ENCODE data around the gene DCTPP1.
"Not testable (repeated sequence)": the region's sequence is repeated elsewhere in the genome, so short reads cannot be mapped to it uniquely, and the experiment has no call there.

The DCTPP1 gene

GRCh38 chr16:30429678-30430427 lies at the start of gene DCTPP1:
DCTPP1 (minus strand) TSS chr16:30430030; CDS start chr16:30429980, 50 bp downstream.
- DNase-seq: peak; percentile 100

DNA sequence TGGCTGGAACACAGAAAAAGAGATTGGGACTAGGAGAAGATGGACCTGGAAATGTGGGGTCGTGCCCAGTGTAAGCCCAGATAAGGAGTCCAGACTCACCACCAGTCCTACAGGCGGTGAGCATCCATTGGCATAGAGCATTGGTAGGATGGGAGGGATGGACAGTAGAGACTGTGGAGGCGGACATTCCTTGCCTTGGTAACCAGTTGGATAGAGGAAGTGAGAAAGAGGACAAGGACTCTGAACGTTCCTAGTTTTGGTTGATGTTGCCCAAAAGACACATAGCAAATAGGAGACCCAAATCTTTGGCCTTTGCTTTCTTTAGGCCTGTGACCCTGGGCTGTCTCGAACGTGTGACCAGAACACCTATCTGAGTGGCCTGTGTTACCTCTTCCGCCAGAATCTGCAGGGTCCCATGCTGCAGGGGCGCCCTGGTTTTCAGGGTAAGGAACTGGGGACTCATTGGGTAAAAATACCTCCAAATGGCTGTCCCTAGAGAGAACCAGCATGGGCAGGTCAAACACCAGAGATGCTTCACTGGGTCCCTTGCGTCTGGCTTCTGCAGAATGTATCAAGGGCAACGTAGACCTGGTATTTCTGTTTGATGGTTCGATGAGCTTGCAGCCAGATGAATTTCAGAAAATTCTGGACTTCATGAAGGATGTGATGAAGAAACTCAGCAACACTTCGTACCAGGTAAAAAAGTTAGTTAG lies 49.1 kb upstream of the DCTPP1 start:
- DNase-seq: no peak

GRCh38 chr16:30477773-30478172 lies 47.9 kb upstream of the DCTPP1 start:
- not testable (repeated sequence) for DNase-seq

GRCh38 chr16:30476991-30477390 lies 47.2 kb upstream of the DCTPP1 start:
- DNase-seq: no peak

GRCh38 chr16:30474684-30475083 lies 44.9 kb upstream of the DCTPP1 start:
- DNase-seq: no peak

- no peak for DNase-seq
Observed at GRCh38 chr16:30474074-30474452, 44.2 kb upstream of the DCTPP1 start.

DNA sequence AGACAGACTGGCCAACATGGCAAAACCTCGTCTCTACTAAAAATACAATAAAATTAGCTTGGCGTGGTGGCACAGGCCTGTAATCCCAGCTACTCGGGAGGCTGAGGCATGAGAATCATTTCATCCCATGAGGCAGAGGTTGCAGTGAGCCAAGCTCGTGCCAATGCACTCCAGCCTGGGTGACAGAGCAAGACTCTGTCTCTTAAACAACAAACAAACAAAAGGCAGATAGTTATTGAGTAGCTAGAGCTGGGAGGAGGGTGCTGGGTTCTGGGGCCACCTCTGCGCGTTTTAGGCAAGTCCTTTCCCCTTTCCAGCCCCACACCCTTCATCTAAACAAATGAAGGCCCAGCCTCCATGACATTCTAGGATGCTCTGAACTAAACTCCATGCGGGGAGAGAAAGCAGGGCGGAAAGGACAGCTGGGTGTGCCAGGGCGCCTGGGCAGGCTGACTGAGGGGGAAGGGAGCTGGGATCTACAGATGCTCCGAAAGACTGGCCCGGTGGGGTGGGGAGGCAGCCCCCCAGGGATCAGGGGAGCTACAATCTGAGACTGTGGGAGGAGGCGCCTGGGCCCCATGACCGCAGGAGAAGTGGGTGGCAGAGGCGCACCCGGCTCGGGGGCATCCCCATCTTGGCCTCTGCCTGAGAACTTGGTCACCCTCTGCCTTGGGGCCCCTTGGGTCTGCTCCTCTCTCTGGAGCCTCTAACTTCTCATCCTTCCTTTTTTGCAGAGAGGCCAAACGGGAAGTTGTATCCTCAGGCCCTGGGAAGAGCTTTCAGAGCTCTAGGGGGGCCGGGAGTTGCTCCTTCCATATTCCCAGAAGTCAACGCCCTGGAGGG lies 43.6 kb upstream of the DCTPP1 start:
- DNase-seq: no peak

- DNase-seq: no peak
Observed at GRCh38 chr16:30472328-30472942, 42.6 kb upstream of the DCTPP1 start, which contains the start of gene ITGAL. ITGAL (plus strand) TSS chr16:30472742; CDS start chr16:30472838, 96 bp downstream.

DNA sequence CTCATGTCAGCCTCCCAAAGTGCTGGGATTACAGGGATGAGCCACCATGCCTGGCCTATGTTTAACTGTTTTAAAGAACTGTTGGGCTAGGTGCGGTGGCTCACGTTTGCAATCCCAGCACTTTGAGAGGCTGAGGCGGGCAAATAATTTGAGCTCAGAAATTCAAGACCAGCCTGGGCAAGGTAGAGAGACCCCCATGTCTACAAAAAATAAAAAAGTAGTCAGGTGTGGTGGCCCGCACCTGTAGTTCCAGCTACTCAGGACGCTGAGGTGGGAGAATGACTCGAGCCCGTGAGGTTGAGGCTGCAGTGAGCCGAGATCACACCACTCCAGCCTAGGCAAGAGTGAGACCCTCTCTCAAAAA lies 40.8 kb upstream of the DCTPP1 start:
- DNase-seq: no peak

DNA sequence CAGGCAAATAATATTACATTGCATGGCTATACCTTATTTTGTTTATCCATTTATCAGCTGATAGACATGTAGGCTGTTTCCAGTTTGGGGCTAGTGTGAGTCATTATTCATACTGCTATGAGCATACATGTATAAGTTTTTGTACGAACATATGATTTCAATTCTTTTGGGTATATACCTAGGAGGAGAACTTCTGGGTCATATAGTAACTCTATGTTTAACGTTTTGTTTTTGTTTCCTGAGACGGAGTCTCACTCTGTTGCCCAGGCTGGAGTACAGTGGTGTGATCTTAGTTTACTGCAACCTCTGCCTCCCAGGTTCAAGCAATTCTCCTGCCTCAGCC lies 40.3 kb upstream of the DCTPP1 start:
- DNase-seq: no peak

DNA sequence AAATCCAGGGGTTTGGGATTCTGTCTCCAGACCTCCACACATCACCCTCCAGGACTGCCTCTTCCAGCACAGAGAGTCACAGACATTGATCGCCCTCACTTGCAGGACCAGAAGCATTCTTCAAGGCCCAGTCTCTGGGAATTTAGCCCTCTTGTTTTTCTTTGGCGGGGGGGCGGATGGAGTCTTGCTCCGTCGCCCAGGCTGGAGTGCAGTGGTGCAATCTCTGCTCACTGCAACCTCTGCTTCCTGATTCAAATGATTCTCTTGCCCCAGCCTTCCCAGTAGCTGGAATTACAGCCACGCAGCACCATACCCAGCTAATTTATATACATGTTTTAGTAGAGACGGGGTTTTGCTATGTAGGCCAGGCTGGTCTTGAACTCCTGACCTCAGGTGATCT lies 34.2 kb upstream of the DCTPP1 start:
- DNase-seq: no peak

DNA sequence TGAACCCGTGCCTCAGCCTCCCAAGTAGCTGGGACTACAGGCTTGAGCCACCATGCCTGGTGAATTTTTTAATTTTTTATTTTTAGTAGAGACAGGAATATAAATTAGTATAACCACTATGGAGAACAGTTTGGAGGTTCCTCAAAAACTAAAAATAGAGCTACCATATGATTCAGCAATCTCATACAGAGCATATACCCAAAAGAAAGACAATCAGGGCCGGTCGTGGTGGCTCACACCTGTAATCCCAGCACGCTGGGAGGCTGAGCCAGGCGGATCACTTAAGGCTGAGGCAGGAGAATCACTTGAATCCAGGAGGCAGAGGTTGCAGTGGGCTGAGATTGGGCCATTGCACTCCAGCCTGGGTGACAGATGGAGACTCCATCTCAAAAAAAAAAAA lies 31.6 kb upstream of the DCTPP1 start:
- not testable (repeated sequence) for DNase-seq

DNA sequence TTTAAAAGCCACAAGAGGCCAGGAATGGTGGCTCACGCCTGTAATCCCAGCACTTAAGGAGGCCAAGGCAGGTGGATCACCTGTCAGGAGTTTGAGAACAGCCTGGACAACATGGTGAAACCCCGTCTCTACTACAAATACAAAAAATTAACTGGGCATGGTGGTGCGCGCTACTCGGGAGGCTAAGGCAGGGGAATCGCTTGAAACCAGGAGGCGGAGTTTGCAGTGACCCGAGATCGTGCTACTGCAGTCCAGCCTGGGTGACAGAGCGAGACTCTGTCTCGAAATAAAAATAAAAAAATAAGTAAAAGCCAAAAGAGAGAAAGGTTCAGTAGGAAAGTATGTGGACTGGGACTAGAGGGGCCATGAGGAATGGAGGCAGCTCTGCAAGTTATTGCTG lies 29.6 kb upstream of the DCTPP1 start:
- DNase-seq: no peak

DNA sequence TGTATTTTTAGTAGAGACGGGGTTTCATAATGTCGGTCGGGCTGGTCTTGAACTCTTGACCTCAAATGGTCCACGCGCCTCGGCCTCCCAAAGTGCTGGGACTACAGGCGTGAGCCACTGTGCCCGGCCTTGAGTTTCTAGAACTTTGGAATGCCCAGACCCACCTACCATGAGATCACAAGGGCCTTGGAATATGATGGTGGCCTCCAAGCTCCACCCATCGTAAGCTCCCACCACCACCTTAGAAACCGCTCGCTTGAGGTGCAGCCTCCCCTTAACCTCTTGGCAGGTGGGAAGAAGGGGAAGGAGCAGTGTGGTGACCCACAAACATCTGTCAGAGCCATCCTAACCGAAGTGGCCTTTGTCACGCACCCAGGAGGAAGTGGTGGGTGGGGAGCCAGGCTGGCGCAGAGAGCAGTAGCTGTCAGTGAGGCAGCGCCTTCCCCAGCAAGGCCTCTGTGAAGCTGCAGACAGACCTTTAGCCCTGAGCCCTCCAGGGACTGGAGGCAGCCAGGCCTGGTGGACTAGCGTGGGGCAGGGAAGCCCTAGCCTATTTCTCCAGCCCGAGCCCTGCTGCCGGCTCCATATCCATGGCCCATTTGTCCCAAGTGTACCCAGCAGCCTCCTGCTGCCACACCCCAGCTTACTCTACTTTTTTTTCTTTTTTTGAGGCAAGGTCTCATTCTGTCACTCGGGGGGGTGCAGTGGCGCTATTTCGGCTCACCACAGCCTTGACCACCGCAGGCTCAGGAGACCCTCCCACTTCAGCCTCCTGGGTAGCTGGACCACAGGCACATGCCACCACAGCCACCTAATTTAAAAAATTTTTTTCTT lies 28.9 kb upstream of the DCTPP1 start:
- DNase-seq: no peak

DNA sequence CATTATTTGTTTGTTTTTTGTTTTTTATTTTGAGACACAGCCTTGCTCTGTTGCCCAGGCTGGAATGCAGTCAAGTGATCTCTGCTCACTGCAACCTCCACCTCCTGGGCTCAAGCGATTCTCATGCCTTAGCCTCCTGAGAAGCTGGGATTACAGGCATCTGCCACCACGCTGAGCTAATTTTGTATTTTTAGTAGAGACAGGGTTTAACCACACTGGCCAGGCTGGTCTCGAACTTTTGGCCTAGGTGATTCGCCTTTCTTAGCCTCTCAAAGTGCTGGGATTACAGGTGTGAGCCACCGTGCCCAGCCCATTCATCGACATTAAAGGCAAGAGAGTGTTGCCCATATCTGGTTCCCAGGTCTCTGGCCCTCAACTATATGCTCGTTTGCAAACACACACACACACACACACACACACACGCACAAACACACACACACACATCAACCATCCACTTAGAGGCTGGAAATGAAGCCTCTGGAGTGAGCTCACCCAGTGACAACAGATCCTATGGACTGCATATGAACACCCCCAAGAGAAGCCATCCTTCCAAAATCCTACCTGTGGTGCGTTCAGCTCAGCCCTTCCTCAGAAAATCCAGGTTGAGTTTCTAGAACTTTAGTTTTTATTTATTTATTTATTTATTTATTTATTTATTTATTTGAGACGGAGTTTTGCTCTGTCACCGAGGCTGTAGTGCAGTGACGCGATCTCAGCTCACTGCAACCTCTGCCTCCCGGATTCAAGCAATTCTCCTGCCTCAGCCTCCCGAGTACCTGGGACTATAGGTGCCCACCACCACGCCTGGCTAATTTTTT lies 28.1 kb upstream of the DCTPP1 start:
- no peak for DNase-seq

DNA sequence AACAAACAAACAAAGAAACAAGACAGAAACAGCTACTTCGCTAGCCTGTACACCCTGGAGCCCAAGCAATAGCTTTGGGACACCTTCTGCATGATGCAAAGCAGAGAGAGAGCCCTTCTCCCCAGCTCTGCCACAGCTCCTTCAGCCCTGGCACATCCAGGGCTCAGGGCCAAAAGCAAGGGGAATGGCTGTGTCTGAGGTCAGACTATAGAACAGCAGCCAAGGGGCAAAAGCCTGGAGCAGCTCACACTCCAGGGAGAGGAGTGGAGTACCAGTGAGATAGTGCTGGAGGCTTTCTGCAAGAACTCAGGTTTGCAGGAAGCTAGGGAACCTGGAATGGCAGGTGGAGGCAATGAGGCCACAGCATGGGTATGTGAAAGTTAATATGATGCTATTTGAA lies 27.4 kb upstream of the DCTPP1 start:
- DNase-seq: no peak

DNA sequence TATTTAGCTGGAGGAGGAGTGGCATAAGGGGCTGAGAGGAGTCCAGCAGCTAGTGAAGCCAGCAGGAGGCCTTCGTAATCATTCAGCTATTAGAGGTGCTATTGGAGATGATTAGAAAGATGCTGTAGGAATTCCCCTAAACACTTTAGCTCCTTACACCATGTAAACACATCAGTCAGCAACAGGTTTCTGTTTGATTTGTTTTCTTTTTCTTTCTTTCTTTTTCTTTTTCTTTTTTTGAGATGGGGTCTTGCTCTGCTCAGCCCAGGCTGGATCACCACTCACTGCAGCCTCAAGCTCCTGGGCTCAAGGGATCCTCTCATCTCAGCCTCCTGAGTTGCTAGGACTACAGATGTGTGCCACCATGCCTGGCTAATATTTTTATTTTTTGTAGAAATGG lies 26.5 kb upstream of the DCTPP1 start:
- DNase-seq: no peak

DNA sequence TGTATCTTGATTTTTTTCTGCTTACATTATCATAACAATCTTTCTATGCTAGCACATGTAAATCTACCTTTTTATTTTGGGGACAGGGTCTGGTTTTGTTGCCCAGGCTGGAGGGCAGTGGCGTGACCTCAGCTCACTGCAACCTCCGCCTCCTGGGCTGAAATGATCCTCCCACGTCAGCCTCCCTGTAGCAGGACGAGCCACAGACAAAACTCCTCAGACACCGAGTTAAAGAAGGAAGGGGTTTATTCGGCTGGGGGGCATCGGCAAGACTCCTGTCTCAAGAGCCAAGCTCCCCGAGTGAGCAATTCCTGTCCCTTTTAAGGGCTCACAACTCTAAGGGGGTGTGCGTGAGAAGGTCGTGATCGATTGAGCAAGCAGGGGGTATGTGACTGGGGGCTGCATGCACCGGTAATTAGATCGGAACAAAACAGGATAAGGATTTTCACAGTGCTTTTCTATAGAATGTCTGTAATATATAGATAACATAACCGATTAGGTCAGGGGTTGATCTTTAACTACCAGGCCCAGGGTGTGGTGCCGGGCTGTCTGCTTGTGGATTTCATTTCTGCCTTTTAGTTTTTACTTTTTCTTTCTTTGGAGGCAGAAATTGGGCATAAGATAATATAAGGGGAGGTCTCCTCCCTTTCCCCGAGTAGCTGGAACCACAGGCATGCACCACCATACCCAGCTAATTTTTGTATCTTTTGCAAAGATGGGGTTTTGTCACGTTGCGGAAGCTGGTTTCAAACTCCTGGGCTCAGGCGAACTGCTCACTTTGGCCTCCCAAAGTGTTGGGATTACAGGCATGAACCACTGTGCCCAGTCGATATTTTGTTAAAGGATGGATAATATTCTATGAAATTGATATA lies 23.1 kb upstream of the DCTPP1 start:
- DNase-seq: not testable (repeated sequence)

- DNase-seq: no peak
Observed at GRCh38 chr16:30449116-30449435, 19.2 kb upstream of the DCTPP1 start.

GRCh38 chr16:30447512-30448226 lies 17.8 kb upstream of the DCTPP1 start:
- DNase-seq: no peak

All from NCI-H1092 (cell line).